ENCODE measurements around the gene SYNM. TPM values are rescaled to one million over a fixed set of nuclear protein-coding genes. Genes with fewer than 3 reads are reported as not detected.

The SYNM gene
- total and polyA plus RNA-seq, 2 of the 8 experiments (the other 6 are each of a cell fraction or from before 2014, with no cell fraction given) = 0.89 to 2.0 TPM

DNA sequence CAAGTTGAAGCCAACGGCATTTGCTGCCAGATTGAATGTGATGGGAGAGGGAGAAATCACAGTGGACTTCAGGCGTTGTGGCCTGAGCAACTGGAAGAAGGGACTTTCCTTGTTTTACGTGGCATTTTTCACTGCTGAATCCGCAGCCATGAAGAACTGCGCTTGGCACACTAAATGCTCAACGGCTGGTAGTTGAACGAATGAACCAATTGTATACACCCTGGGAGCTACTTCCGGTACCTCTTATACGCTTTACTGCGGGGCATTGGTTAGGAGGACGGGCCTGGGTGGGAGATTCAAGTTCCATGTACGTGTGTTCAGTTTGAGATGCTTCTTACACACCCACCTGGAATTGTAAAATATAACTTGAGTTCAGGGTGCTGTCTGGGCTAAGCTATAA, 5.2 kb downstream of the SYNM start:
- Histone ChIP-seq H3K79me1 (ENCODE audit: low read depth, low read length) (no peaks in the 10 kb centered on the region), H3K23me2 (ENCODE audit: low read depth, low read length) (peaks cover 11% of the 10 kb centered on the region; the same call in 1 of the 2 replicates), H4K91ac (replicated peaks; ENCODE audit: insufficient read length, low read length) (no peak overlapping the region), H3K27me3 (replicated peaks in 1 of 4; ENCODE audit: control insufficient read depth in 3 of 4, extremely low read depth in 1 of 4, insufficient read depth in 3 of 4, low read length in 3 of 4) (peaks cover 16 to 27% (median 26%) of the 10 kb centered on the region in 4 experiments), H2BK15ac (ENCODE audit: low read length) (no peak overlapping the region), H3K27ac (ENCODE audit: low read depth, low read length) (no peak overlapping the region), H2BK12ac (ENCODE audit: low read depth, low read length) (no peak overlapping the region), H4K5ac (ENCODE audit: insufficient read length, low read depth, low read length) (no peak overlapping the region), H3K36me3 (ENCODE audit: control insufficient read depth in 2 of 4, insufficient read depth in 4 of 4, low read length in 3 of 4) (no peaks in the 10 kb centered on the region), H3K4me3 (ENCODE audit: extremely low read depth in 1 of 4, insufficient read depth in 2 of 4, low read depth in 3 of 4, low read length in 4 of 4) (no peak overlapping the region), H3K9me3 (ENCODE audit: insufficient read depth in 2 of 2, low read depth in 1 of 2, low read length in 1 of 2) (no peaks in the 10 kb centered on the region), H2BK5ac (ENCODE audit: low read depth, low read length) (no peak overlapping the region), H2BK120ac (replicated peaks; ENCODE audit: low read depth, low read length) (no peak overlapping the region), H2AFZ (ENCODE audit: low read length) (no peak overlapping the region), H3K56ac (replicated peaks; ENCODE audit: insufficient read length, low read depth, low read length) (no peak overlapping the region), H3K4me2 (ENCODE audit: insufficient read depth in 1 of 2, low read depth in 2 of 2, low read length in 2 of 2) (no peak overlapping the region), H3K9ac (replicated peaks in 1 of 4; ENCODE audit: extremely low read depth in 1 of 4, low read depth in 3 of 4, low read length in 3 of 4) (no peak overlapping the region), H2AK5ac (ENCODE audit: low read depth, low read length) (no peak overlapping the region), H3K79me2 (ENCODE audit: control insufficient read depth in 1 of 2, insufficient read depth in 2 of 2, low read length in 2 of 2) (no peaks in the 10 kb centered on the region), H3K23ac (ENCODE audit: insufficient read length) (no peak overlapping the region), H2BK20ac (ENCODE audit: low read length) (no peak overlapping the region), H3K4ac (replicated peaks; ENCODE audit: insufficient read length, low read depth, low read length) (no peak overlapping the region), H4K8ac (ENCODE audit: extremely low read depth, insufficient read depth, low read length) (no peak overlapping the region), H3K18ac (ENCODE audit: extremely low read depth, low read length) (no peak overlapping the region), H3K14ac (ENCODE audit: insufficient read length) (no peak overlapping the region), H3K4me1 (replicated peaks in 1 of 4; ENCODE audit: control insufficient read depth in 3 of 4, insufficient read depth in 4 of 4, low read length in 3 of 4) (peaks cover 0 to 2% (median 1%) of the 10 kb centered on the region in 4 experiments; a peak in 1 of 7 replicates), H4K20me1 (replicated peaks in 1 of 2; ENCODE audit: control insufficient read depth in 1 of 2, insufficient read depth in 2 of 2, low read length in 2 of 2) (peaks cover 0 to 8% of the 10 kb centered on the region in 2 experiments)
- FAIRE-seq = no peak
- DNase-seq (ENCODE audit: low read depth in 1 of 2, low spot score in 2 of 2) = no peak
- TF ChIP-seq, protein P1, sequence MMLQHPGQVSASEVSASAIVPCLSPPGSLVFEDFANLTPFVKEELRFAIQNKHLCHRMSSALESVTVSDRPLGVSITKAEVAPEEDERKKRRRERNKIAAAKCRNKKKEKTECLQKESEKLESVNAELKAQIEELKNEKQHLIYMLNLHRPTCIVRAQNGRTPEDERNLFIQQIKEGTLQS (IDR thresholded peaks at IDR 0.05; ENCODE audit: insufficient read depth, low read depth, low read length) = no peak
- TF ChIP-seq CEBPB (IDR thresholded peaks at IDR 0.05; ENCODE audit: low read depth, low read length) (no peak), JUND (IDR thresholded peaks at IDR 0.05; ENCODE audit: low read length) (no peak), POLR2A (IDR thresholded peaks at IDR 0.05; ENCODE audit: control extremely low read depth in 1 of 2, low read depth in 2 of 2, low read length in 2 of 2) (no peak), ASH2L (IDR thresholded peaks at IDR 0.05; ENCODE audit: low read length) (no peak), RNF2 (IDR thresholded peaks at IDR 0.05; ENCODE audit: borderline replicate concordance, low read depth, low read length, missing control alignments, poor library complexity, severe bottlenecking) (no peak), TAF7 (optimal IDR thresholded peaks at IDR 0.05; ENCODE audit: borderline replicate concordance, low read depth, low read length) (no peak), EZH2 (IDR thresholded peaks at IDR 0.05; ENCODE audit: low read depth, low read length, severe bottlenecking) (no peak), POU5F1 (IDR thresholded peaks at IDR 0.05; ENCODE audit: low read depth, low read length) (no peak)
- TF ChIP-seq, protein P2, sequence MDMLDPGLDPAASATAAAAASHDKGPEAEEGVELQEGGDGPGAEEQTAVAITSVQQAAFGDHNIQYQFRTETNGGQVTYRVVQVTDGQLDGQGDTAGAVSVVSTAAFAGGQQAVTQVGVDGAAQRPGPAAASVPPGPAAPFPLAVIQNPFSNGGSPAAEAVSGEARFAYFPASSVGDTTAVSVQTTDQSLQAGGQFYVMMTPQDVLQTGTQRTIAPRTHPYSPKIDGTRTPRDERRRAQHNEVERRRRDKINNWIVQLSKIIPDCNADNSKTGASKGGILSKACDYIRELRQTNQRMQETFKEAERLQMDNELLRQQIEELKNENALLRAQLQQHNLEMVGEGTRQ (IDR thresholded peaks at IDR 0.05; ENCODE audit: low read length) = no peak
- POLR2A ChIA-PET (ENCODE audit: partially characterized antibody) = no interaction called here
- 93% methylated on average over 12 of the region's 12 CpGs; no CpG with 5 or more reads in 1 of the 2 experiments for WGBS, 2 experiments (ENCODE audit: extremely low coverage in 1 of 2, insufficient coverage in 1 of 2, insufficient read length in 1 of 2, insufficient replicate concordance in 2 of 2, low coverage in 1 of 2, low lambda C conversion rate in 2 of 2, missing lambda C conversion rate in 1 of 2)
- CTCF ChIA-PET (ENCODE audit: partially characterized antibody) = interaction anchor here (0.7 to 2.9 kb wide), 10 partner anchors 7 to 104 kb away, joined by 3 to 19 read pairs (median 4); no protein-coding TSS in a partner anchor
